Smooth muscle cell (in vitro differentiated cells): ENCODE data around the gene GALNT14. TPM values are rescaled to one million over a fixed set of nuclear protein-coding genes. Genes with fewer than 3 reads are reported as not detected.

Source experiments
- DNase-seq: peaks from one replicate; lab custom pipeline; 2025; ENCODE audit not compliant: unreplicated experiment; lab: John Stamatoyannopoulos, UW
- H2AFZ ChIP-seq: fragments of 200-600 bp; sonication (generic); 2 replicates; pipeline ENCODE4 v1.6.0; 2016; ENCODE audit warnings: antibody characterized with exemption, low read depth, mild to moderate bottlenecking
- H3F3A ChIP-seq: fragments of 200-600 bp; sonication (generic); 2 replicates; pipeline ENCODE4 v1.6.0; 2017; ENCODE audit warnings: antibody characterized with exemption, low read depth
- H3K27ac ChIP-seq: fragments of 200-600 bp; sonication (generic); 2 replicates; pipeline ENCODE4 v1.5.1; 2016; ENCODE audit warnings: low read depth, mild to moderate bottlenecking
- H3K27me3 ChIP-seq: fragments of 200-600 bp; sonication (generic); 2 replicates; pipeline ENCODE4 v1.6.1; 2016; ENCODE audit warnings: low read depth, mild to moderate bottlenecking
- H3K36me3 ChIP-seq: fragments of 200-600 bp; sonication (generic); 2 replicates; pipeline ENCODE4 v1.5.1; 2016; ENCODE audit warnings: low read depth
- H3K4me1 ChIP-seq: fragments of 200-600 bp; sonication (generic); 2 replicates; pipeline ENCODE4 v1.5.1; 2016; ENCODE audit warnings: low read depth
- H3K4me2 ChIP-seq: fragments of 200-600 bp; sonication (generic); 2 replicates; pipeline ENCODE4 v1.6.0; 2016; ENCODE audit warnings: mild to moderate bottlenecking
- H3K4me3 ChIP-seq: fragments of 200-600 bp; sonication (generic); 2 replicates; pipeline ENCODE4 v1.5.1; 2016; ENCODE audit warnings: mild to moderate bottlenecking
- H3K79me2 ChIP-seq: fragments of 200-600 bp; sonication (generic); 2 replicates; pipeline ENCODE4 v1.6.0; 2016; ENCODE audit warnings: low read depth, mild to moderate bottlenecking
- H3K9ac ChIP-seq: fragments of 200-600 bp; sonication (generic); 2 replicates; pipeline ENCODE4 v1.6.0; 2016; ENCODE audit warnings: low read depth
- H3K9me3 ChIP-seq: fragments of 200-600 bp; sonication (generic); replicated peaks from 2 replicates; pipeline ENCODE4 v1.5.1; 2016; ENCODE audit warnings: low read depth
- H4K20me1 ChIP-seq: fragments of 200-600 bp; sonication (generic); 2 replicates; pipeline ENCODE4 v1.6.0; 2016; ENCODE audit warnings: low read depth
- CTCF ChIP-seq: fragments of 200-600 bp; sonication (generic); IDR thresholded peaks from 2 replicates; pipeline ENCODE4 v1.5.1; 2017; ENCODE audit warnings: borderline replicate concordance, mild to moderate bottlenecking, antibody characterized with exemption; ENCODE audit not compliant: insufficient read depth, poor library complexity, severe bottlenecking
- WGBS: methylation state at CpG from one replicate; pipeline ENCODE4 v1.1.7; 2016; ENCODE audit warnings: low lambda C conversion rate; 5-methylcytosine and 5-hydroxymethylcytosine counted together
- polyA plus RNA-seq: library from polyadenylated mRNA; unstranded; fragments of >200 nt; fragmentation: Nextera tagmentation; extraction: Ambion mirVana; gene quantifications from 2 replicates; pipeline ENCODE4 v1.2.1, GENCODE V29; 2016
- total RNA-seq: library from RNA; depleted of rRNA; stranded (reverse); fragments of >200 nt; gene quantifications from 2 replicates; pipeline ENCODE4 v1.2.3, GENCODE V29; 2014

Gene GALNT14
- total and polyA plus RNA-seq, 2 experiments from 2014 or later, result 0.63 to 1.0 TPM

- H3K27me3 ChIP-seq, result no peaks in the 10 kb centered on the region
- no peak overlapping the region for H3K4me3 ChIP-seq
- no peaks in the 10 kb centered on the region for H3K36me3 ChIP-seq
- no peaks in the 10 kb centered on the region for H3K9me3 ChIP-seq
- no peak overlapping the region for H3K27ac ChIP-seq
- H3K4me2 ChIP-seq, result no peak overlapping the region
- H3K79me2 ChIP-seq, result no peaks in the 10 kb centered on the region
- no peak overlapping the region for H3K9ac ChIP-seq
- H3F3A ChIP-seq, result no peaks in the 10 kb centered on the region
- WGBS, result 69% methylated on average over 7 of the region's 7 CpGs
- no peak for TF ChIP-seq CTCF
- DNase-seq, result no peak
- no peaks in the 10 kb centered on the region for H4K20me1 ChIP-seq
- no peak overlapping the region for H2AFZ ChIP-seq
- H3K4me1 ChIP-seq, result peaks cover 2% of the 10 kb centered on the region
These were observed 62.8 kb downstream of the GALNT14 start for GRCh38 chr2:31075431-31075830.

GRCh38 chr2:31071741-31072140, 66.5 kb downstream of the GALNT14 start:
- Histone ChIP-seq H3K36me3 (no peaks in the 10 kb centered on the region), H3K9me3 (no peaks in the 10 kb centered on the region), H3K79me2 (no peaks in the 10 kb centered on the region), H2AFZ (no peak overlapping the region), H3K27ac (no peak overlapping the region), H3K4me3 (no peak overlapping the region), H3K4me1 (peaks cover 2% of the 10 kb centered on the region), H3K4me2 (no peak overlapping the region), H3K27me3 (no peaks in the 10 kb centered on the region), H3K9ac (no peak overlapping the region), H3F3A (no peaks in the 10 kb centered on the region), H4K20me1 (no peaks in the 10 kb centered on the region)
- no peak for DNase-seq
- WGBS, result 86% methylated on average over 6 of the region's 6 CpGs
- TF ChIP-seq CTCF, result no peak

- Histone ChIP-seq H3K27ac (no peak overlapping the region), H3K4me1 (no peaks in the 10 kb centered on the region), H3K79me2 (no peaks in the 10 kb centered on the region), H3F3A (no peaks in the 10 kb centered on the region), H3K4me2 (no peak overlapping the region), H3K27me3 (no peaks in the 10 kb centered on the region), H3K36me3 (no peaks in the 10 kb centered on the region), H4K20me1 (no peaks in the 10 kb centered on the region), H3K9ac (no peak overlapping the region), H3K4me3 (no peak overlapping the region), H2AFZ (no peak overlapping the region), H3K9me3 (no peaks in the 10 kb centered on the region)
- no peak for TF ChIP-seq CTCF
- no peak for DNase-seq
- 71% methylated on average over 8 of the region's 8 CpGs for WGBS
These were observed 67.7 kb downstream of the GALNT14 start for GRCh38 chr2:31070339-31071125.
